GM19467 (cell line): ENCODE measurements around the gene GAB3.
A peak's percentile ranks its signal among the peaks of the same experiment; 100 is the strongest.
"Not testable (repeated sequence)": the region's sequence is repeated elsewhere in the genome, so short reads cannot be mapped to it uniquely, and the experiment has no call there.

Source experiments
- ATAC-seq: cut with Tn5 transposase; IDR thresholded peaks from one replicate; pipeline ENCODE4 v1.9.1; 2021; ENCODE audit warnings: mild to moderate bottlenecking, moderate library complexity; ENCODE audit not compliant: unreplicated experiment

The GAB3 gene

GRCh38 chrX:154724993-154725756 is 25.7 kb downstream of the GAB3 start:
- no peak for ATAC-seq

GRCh38 chrX:154721155-154721554 is 29.7 kb downstream of the GAB3 start:
- no peak for ATAC-seq

GRCh38 chrX:154720067-154720466 is 30.8 kb downstream of the GAB3 start:
- no peak for ATAC-seq

- ATAC-seq, result no peak
Observed at GRCh38 chrX:154719132-154719675, 31.7 kb downstream of the GAB3 start.

GRCh38 chrX:154718616-154719015 is 32.3 kb downstream of the GAB3 start:
- ATAC-seq, result no peak

GRCh38 chrX:154717824-154718223 is 33.1 kb downstream of the GAB3 start:
- no peak for ATAC-seq

GRCh38 chrX:154715825-154716224 is 35.1 kb downstream of the GAB3 start:
- ATAC-seq, result no peak

GRCh38 chrX:154714925-154715324 is 36.0 kb downstream of the GAB3 start:
- no peak for ATAC-seq

- ATAC-seq, result peak; percentile 76
Observed at GRCh38 chrX:154712781-154713740, 37.8 kb downstream of the GAB3 start.

GRCh38 chrX:154711264-154711663 is 39.6 kb downstream of the GAB3 start:
- no peak for ATAC-seq

GRCh38 chrX:154710309-154710708 is 40.6 kb downstream of the GAB3 start:
- ATAC-seq, result no peak

GRCh38 chrX:154698630-154699248 is 52.1 kb downstream of the GAB3 start:
- no peak for ATAC-seq

GRCh38 chrX:154696676-154697045 is 54.2 kb downstream of the GAB3 start:
- no peak for ATAC-seq

GRCh38 chrX:154695911-154696675 is 54.8 kb downstream of the GAB3 start:
- ATAC-seq, result no peak

- no peak for ATAC-seq
Observed at GRCh38 chrX:154693394-154693793, 57.5 kb downstream of the GAB3 start.

GRCh38 chrX:154690438-154690837 is 60.4 kb downstream of the GAB3 start:
- ATAC-seq, result not testable (repeated sequence)

GRCh38 chrX:154672084-154672483 is 78.8 kb downstream of the GAB3 start:
- ATAC-seq, result not testable (repeated sequence)

- not testable (repeated sequence) for ATAC-seq
Observed at GRCh38 chrX:154670848-154671247, 80.0 kb downstream of the GAB3 start.

GRCh38 chrX:154661899-154662298 is 89.0 kb downstream of the GAB3 start:
- ATAC-seq, result no peak

- ATAC-seq, result no peak
Observed at GRCh38 chrX:154661170-154661569, 89.7 kb downstream of the GAB3 start.
